GM23338 (cell line): ENCODE data around the gene PMM1. TPM values are rescaled to one million over a fixed set of nuclear protein-coding genes. Genes with fewer than 3 reads are reported as not detected.

Experiments
- ATAC-seq: fragments of 200-7000 bp; cut with Tn5 transposase; 3 replicates; pipeline ENCODE4 v1.9.1; 2020
- DNase-seq: peaks from one replicate; pipeline ENCODE4 v3.0.0-alpha.2; 2015; ENCODE audit warnings: low spot score
- H2AFZ ChIP-seq: fragments of 200-600 bp; sonication (generic); 2 replicates; pipeline ENCODE4 v1.8.0; 2016; ENCODE audit warnings: antibody characterized with exemption, mild to moderate bottlenecking, moderate library complexity
- H3F3A ChIP-seq: fragments of 200-600 bp; sonication (generic); replicated peaks from 2 replicates; pipeline ENCODE4 v1.8.0; 2017; ENCODE audit warnings: antibody characterized with exemption, mixed run types, low read depth
- H3K27ac ChIP-seq: fragments of 200-600 bp; sonication (generic); 2 replicates; pipeline ENCODE4 v1.6.1; 2016; ENCODE audit warnings: low read depth
- H3K27me3 ChIP-seq: fragments of 200-600 bp; sonication (generic); 2 replicates; pipeline ENCODE4 v1.8.0; 2016; ENCODE audit warnings: mild to moderate bottlenecking, mixed run types, moderate library complexity; ENCODE audit not compliant: insufficient read depth
- H3K36me3 ChIP-seq: fragments of 200-600 bp; sonication (generic); 2 replicates; pipeline ENCODE4 v1.8.0; 2016; ENCODE audit warnings: mild to moderate bottlenecking; ENCODE audit not compliant: insufficient read depth
- H3K4me1 ChIP-seq: fragments of 200-600 bp; sonication (generic); 2 replicates; pipeline ENCODE4 v1.8.0; 2016; ENCODE audit warnings: mild to moderate bottlenecking, moderate library complexity; ENCODE audit not compliant: insufficient read depth
- H3K4me2 ChIP-seq: fragments of 200-600 bp; sonication (generic); 2 replicates; pipeline ENCODE4 v1.7.1; 2017; ENCODE audit warnings: mixed run types
- H3K4me3 ChIP-seq: fragments of 200-600 bp; sonication (generic); 2 replicates; pipeline ENCODE4 v1.6.1; 2016; ENCODE audit warnings: mixed run types
- H3K79me2 ChIP-seq: fragments of 200-600 bp; sonication (generic); replicated peaks from 2 replicates; pipeline ENCODE4 v1.8.0; 2017; ENCODE audit warnings: mild to moderate bottlenecking; ENCODE audit not compliant: insufficient read depth
- H3K9me2 ChIP-seq: fragments of 200-600 bp; sonication (generic); 2 replicates; pipeline ENCODE4 v1.8.0; 2017; ENCODE audit not compliant: insufficient read depth
- H4K20me1 ChIP-seq: fragments of 200-600 bp; sonication (generic); replicated peaks from 2 replicates; pipeline ENCODE4 v1.8.0; 2017; ENCODE audit warnings: mild to moderate bottlenecking; ENCODE audit not compliant: insufficient read depth
- H3K27ac Mint-ChIP-seq: 2 replicates; pipeline ENCODE4 v1.8.0; 2020; ENCODE audit warnings: inconsistent platforms, mild to moderate bottlenecking, moderate library complexity, mixed read lengths
- H3K27me3 Mint-ChIP-seq: 3 replicates; pipeline ENCODE4 v1.8.0; 2022; ENCODE audit warnings: low read depth, mild to moderate bottlenecking, moderate library complexity, mixed read lengths, inconsistent platforms; ENCODE audit not compliant: insufficient read depth, poor library complexity
- H3K36me3 Mint-ChIP-seq: 3 replicates; pipeline ENCODE4 v1.8.0; 2021; ENCODE audit warnings: low read depth, mild to moderate bottlenecking, inconsistent platforms, moderate library complexity, mixed read lengths
- H3K4me1 Mint-ChIP-seq: 3 replicates; pipeline ENCODE4 v1.8.0; 2020; ENCODE audit warnings: mild to moderate bottlenecking, inconsistent platforms, mixed read lengths
- H3K4me3 Mint-ChIP-seq: 3 replicates; pipeline ENCODE4 v1.8.0; 2021; ENCODE audit warnings: moderate library complexity, mild to moderate bottlenecking, inconsistent platforms, mixed read lengths
- H3K9me3 Mint-ChIP-seq: 3 replicates; pipeline ENCODE4 v1.8.0; 2020; ENCODE audit warnings: moderate library complexity, mild to moderate bottlenecking, inconsistent platforms, mixed read lengths
- EZH2 ChIP-seq: fragments of 200-600 bp; sonication (generic); IDR thresholded peaks from one replicate; pipeline ENCODE4 v1.8.0; 2017; ENCODE audit warnings: antibody characterized with exemption, mild to moderate bottlenecking, low read depth; ENCODE audit not compliant: unreplicated experiment
- EZH2phosphoT487 ChIP-seq: fragments of 200-600 bp; sonication (generic); IDR thresholded peaks from one replicate; pipeline ENCODE4 v1.8.1; 2018; ENCODE audit warnings: antibody characterized with exemption; ENCODE audit not compliant: unreplicated experiment
- NANOG ChIP-seq: IDR thresholded peaks from 2 replicates; pipeline ENCODE4 v1.6.1; 2016; ENCODE audit warnings: antibody characterized with exemption, borderline replicate concordance
- POLR2AphosphoS5 ChIP-seq: IDR thresholded peaks from 2 replicates; pipeline ENCODE4 v1.6.1; 2016; ENCODE audit warnings: antibody characterized with exemption, low read depth
- ZNF114 ChIP-seq: fragments of 250-450 bp; sonication (Bioruptor Pico); IDR thresholded peaks from 2 replicates; pipeline ENCODE4 v1.5.0; 2020; ENCODE audit warnings: mild to moderate bottlenecking, moderate library complexity
- ZNF331 ChIP-seq: fragments of 250-450 bp; sonication (Bioruptor Pico); IDR thresholded peaks from 2 replicates; pipeline ENCODE4 v1.5.0; 2020; ENCODE audit warnings: low read depth, mild to moderate bottlenecking, moderate library complexity
- polyA plus RNA-seq: library from polyadenylated mRNA; unstranded; fragments of >200 nt; fragmentation: Nextera tagmentation; extraction: Ambion mirVana; gene quantifications from 2 replicates; pipeline ENCODE4 v1.2.1, GENCODE V29; 2016
- total RNA-seq: library from RNA; depleted of rRNA; stranded (reverse); fragments of >200 nt; shearing (Covaris generic); gene quantifications from 2 replicates; pipeline ENCODE4 v1.2.3, GENCODE V29; 2014
- TF ChIP-seq, protein P1 (sequence below): IDR thresholded peaks from 2 replicates; pipeline ENCODE4 v1.6.1; 2016; ENCODE audit warnings: antibody characterized with exemption
- TF ChIP-seq, protein P2 (sequence below): fragments of 250-450 bp; sonication (Bioruptor Pico); IDR thresholded peaks from 2 replicates; pipeline ENCODE4 v1.5.0; 2020; ENCODE audit warnings: mild to moderate bottlenecking, moderate library complexity
- TF ChIP-seq, protein P3 (sequence below): IDR thresholded peaks from one replicate; pipeline ENCODE4 v1.6.1; 2018; ENCODE audit warnings: antibody characterized with exemption; ENCODE audit not compliant: unreplicated experiment

Gene PMM1
- total and polyA plus RNA-seq, 2 experiments from 2014 or later, result 8.7 to 9.9 TPM

DNA sequence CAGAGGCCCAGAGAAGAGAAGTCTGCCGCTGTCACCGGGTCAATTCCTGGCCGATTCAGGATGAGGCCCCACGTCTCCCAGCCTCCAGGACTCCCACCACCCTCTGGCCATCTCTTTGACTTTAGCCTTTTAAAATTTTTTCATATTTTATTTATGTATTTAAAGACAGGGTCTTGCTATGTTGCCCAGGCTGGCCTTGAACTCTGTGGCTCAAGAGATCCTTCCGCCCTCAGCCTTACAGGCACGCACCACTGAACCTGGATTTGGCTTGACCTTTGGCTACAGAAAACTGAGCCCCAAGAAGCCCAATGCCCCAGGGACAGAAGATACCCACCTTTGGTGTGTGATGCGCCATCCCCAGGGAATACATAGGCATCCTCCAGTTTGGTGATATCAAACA lies 49.3 kb downstream of the PMM1 start:
- Histone ChIP-seq H3K9me2 (no peaks in the 10 kb centered on the region), H3K4me2 (no peak overlapping the region), H2AFZ (no peak overlapping the region), H3K4me1 (peaks cover 7% of the 10 kb centered on the region; the same call in 1 of the 2 replicates), H3F3A (peaks cover 8% of the 10 kb centered on the region; the same call in 1 of the 2 replicates), H4K20me1 (peaks cover 7% of the 10 kb centered on the region), H3K4me3 (no peak overlapping the region), H3K27ac (no peak overlapping the region), H3K79me2 (peaks cover 54% of the 10 kb centered on the region), H3K36me3 (no peaks in the 10 kb centered on the region), H3K27me3 (no peaks in the 10 kb centered on the region)
- no peak for ATAC-seq
- no peak overlapping the region for H3K4me3 Mint-ChIP-seq
- DNase-seq, result no peak
- no peak overlapping the region for H3K27ac Mint-ChIP-seq
- H3K27me3 Mint-ChIP-seq, result peaks cover 9% of the 10 kb centered on the region
- no peaks in the 10 kb centered on the region; the same call in 2 of the 3 replicates for H3K9me3 Mint-ChIP-seq
- TF ChIP-seq POLR2AphosphoS5, result no peak
- no peak for TF ChIP-seq EZH2phosphoT487
- TF ChIP-seq, protein P1, sequence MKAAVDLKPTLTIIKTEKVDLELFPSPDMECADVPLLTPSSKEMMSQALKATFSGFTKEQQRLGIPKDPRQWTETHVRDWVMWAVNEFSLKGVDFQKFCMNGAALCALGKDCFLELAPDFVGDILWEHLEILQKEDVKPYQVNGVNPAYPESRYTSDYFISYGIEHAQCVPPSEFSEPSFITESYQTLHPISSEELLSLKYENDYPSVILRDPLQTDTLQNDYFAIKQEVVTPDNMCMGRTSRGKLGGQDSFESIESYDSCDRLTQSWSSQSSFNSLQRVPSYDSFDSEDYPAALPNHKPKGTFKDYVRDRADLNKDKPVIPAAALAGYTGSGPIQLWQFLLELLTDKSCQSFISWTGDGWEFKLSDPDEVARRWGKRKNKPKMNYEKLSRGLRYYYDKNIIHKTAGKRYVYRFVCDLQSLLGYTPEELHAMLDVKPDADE, result no peak
- TF ChIP-seq NANOG, result no peak
- TF ChIP-seq, protein P2, sequence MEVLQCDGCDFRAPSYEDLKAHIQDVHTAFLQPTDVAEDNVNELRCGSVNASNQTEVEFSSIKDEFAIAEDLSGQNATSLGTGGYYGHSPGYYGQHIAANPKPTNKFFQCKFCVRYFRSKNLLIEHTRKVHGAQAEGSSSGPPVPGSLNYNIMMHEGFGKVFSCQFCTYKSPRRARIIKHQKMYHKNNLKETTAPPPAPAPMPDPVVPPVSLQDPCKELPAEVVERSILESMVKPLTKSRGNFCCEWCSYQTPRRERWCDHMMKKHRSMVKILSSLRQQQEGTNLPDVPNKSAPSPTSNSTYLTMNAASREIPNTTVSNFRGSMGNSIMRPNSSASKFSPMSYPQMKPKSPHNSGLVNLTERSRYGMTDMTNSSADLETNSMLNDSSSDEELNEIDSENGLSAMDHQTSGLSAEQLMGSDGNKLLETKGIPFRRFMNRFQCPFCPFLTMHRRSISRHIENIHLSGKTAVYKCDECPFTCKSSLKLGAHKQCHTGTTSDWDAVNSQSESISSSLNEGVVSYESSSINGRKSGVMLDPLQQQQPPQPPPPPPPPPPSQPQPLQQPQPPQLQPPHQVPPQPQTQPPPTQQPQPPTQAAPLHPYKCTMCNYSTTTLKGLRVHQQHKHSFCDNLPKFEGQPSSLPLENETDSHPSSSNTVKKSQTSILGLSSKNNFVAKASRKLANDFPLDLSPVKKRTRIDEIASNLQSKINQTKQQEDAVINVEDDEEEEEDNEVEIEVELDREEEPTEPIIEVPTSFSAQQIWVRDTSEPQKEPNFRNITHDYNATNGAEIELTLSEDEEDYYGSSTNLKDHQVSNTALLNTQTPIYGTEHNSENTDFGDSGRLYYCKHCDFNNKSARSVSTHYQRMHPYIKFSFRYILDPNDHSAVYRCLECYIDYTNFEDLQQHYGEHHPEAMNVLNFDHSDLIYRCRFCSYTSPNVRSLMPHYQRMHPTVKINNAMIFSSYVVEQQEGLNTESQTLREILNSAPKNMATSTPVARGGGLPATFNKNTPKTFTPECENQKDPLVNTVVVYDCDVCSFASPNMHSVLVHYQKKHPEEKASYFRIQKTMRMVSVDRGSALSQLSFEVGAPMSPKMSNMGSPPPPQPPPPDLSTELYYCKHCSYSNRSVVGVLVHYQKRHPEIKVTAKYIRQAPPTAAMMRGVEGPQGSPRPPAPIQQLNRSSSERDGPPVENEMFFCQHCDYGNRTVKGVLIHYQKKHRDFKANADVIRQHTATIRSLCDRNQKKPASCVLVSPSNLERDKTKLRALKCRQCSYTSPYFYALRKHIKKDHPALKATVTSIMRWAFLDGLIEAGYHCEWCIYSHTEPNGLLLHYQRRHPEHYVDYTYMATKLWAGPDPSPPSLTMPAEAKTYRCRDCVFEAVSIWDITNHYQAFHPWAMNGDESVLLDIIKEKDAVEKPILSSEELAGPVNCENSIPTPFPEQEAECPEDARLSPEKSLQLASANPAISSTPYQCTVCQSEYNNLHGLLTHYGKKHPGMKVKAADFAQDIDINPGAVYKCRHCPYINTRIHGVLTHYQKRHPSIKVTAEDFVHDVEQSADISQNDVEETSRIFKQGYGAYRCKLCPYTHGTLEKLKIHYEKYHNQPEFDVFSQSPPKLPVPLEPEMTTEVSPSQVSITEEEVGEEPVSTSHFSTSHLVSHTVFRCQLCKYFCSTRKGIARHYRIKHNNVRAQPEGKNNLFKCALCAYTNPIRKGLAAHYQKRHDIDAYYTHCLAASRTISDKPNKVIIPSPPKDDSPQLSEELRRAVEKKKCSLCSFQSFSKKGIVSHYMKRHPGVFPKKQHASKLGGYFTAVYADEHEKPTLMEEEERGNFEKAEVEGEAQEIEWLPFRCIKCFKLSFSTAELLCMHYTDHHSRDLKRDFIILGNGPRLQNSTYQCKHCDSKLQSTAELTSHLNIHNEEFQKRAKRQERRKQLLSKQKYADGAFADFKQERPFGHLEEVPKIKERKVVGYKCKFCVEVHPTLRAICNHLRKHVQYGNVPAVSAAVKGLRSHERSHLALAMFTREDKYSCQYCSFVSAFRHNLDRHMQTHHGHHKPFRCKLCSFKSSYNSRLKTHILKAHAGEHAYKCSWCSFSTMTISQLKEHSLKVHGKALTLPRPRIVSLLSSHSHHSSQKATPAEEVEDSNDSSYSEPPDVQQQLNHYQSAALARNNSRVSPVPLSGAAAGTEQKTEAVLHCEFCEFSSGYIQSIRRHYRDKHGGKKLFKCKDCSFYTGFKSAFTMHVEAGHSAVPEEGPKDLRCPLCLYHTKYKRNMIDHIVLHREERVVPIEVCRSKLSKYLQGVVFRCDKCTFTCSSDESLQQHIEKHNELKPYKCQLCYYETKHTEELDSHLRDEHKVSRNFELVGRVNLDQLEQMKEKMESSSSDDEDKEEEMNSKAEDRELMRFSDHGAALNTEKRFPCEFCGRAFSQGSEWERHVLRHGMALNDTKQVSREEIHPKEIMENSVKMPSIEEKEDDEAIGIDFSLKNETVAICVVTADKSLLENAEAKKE (CRISPR knock-in tag), result no peak
- no peak for TF ChIP-seq ZNF331 (CRISPR knock-in tag)
- TF ChIP-seq, protein P3, sequence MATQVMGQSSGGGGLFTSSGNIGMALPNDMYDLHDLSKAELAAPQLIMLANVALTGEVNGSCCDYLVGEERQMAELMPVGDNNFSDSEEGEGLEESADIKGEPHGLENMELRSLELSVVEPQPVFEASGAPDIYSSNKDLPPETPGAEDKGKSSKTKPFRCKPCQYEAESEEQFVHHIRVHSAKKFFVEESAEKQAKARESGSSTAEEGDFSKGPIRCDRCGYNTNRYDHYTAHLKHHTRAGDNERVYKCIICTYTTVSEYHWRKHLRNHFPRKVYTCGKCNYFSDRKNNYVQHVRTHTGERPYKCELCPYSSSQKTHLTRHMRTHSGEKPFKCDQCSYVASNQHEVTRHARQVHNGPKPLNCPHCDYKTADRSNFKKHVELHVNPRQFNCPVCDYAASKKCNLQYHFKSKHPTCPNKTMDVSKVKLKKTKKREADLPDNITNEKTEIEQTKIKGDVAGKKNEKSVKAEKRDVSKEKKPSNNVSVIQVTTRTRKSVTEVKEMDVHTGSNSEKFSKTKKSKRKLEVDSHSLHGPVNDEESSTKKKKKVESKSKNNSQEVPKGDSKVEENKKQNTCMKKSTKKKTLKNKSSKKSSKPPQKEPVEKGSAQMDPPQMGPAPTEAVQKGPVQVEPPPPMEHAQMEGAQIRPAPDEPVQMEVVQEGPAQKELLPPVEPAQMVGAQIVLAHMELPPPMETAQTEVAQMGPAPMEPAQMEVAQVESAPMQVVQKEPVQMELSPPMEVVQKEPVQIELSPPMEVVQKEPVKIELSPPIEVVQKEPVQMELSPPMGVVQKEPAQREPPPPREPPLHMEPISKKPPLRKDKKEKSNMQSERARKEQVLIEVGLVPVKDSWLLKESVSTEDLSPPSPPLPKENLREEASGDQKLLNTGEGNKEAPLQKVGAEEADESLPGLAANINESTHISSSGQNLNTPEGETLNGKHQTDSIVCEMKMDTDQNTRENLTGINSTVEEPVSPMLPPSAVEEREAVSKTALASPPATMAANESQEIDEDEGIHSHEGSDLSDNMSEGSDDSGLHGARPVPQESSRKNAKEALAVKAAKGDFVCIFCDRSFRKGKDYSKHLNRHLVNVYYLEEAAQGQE, result no peak
- no peak for TF ChIP-seq EZH2
- no peak for TF ChIP-seq ZNF114 (CRISPR knock-in tag)
- peaks cover 29% of the 10 kb centered on the region for H3K4me1 Mint-ChIP-seq
- peaks cover 34% of the 10 kb centered on the region for H3K36me3 Mint-ChIP-seq
